K562 (cell line): Measurements from ENCODE around the gene PEDS1. TPM values are rescaled to one million over a fixed set of nuclear protein-coding genes. Genes with fewer than 3 reads are reported as not detected.

Experiments
- BRD4 ChIP-seq: fragments of 200-600 bp; sonication (generic); IDR thresholded peaks from 2 replicates; pipeline ENCODE4 v1.6.1; 2017; ENCODE audit warnings: inconsistent platforms
- CREBBP ChIP-seq: IDR thresholded peaks from one replicate; pipeline ENCODE4 v1.6.1; 2012; ENCODE audit warnings: low read depth, mild to moderate bottlenecking, control low read depth, inconsistent platforms, low read length
- DPF2 ChIP-seq: fragments of 450-650 bp; IDR thresholded peaks from 2 replicates; pipeline ENCODE4 v1.6.1; 2016
- ERF ChIP-seq: fragments of 450-650 bp; formaldehyde crosslinking; IDR thresholded peaks from 2 replicates; pipeline ENCODE4 v1.4.0; 2020; ENCODE audit warnings: mild to moderate bottlenecking, mixed read lengths
- FOXJ3 ChIP-seq: sonication (generic); formaldehyde crosslinking; IDR thresholded peaks from 2 replicates; pipeline ENCODE4 v1.4.0; 2020; ENCODE audit warnings: mild to moderate bottlenecking, missing genetic modification reagents
- FOXP1 ChIP-seq: sonication (generic); formaldehyde crosslinking; IDR thresholded peaks from 2 replicates; pipeline ENCODE4 v1.8.0; 2022; ENCODE audit warnings: mild to moderate bottlenecking, missing genetic modification reagents
- PHB ChIP-seq: fragments of 250-450 bp; sonication (Bioruptor Pico); IDR thresholded peaks from 2 replicates; pipeline ENCODE4 v1.5.0; 2021
- PHB2 ChIP-seq: fragments of 450-650 bp; IDR thresholded peaks from 2 replicates; pipeline ENCODE4 v1.6.1; 2017; ENCODE audit warnings: low read depth
- PHF21A ChIP-seq: fragments of 450-650 bp; IDR thresholded peaks from 2 replicates; pipeline ENCODE4 v1.6.1; 2017; ENCODE audit warnings: low read depth, borderline replicate concordance
- SREBF1 ChIP-seq: fragments of 150-350 bp; IDR thresholded peaks from 2 replicates; pipeline ENCODE4 v1.6.1; 2014; ENCODE audit warnings: antibody characterized with exemption, low read depth, low read length, borderline replicate concordance
- TEAD4 ChIP-seq, 2 experiments: sonication (generic) in 1 of 2; formaldehyde crosslinking in 1 of 2; IDR thresholded peaks; 2 replicates each; pipeline versions ENCODE4 v1.6.1 to v1.8.0; 2012 to 2022; ENCODE audit warnings: borderline replicate concordance in 1 of 2, inconsistent platforms in 1 of 2, low read length in 1 of 2, mild to moderate bottlenecking in 1 of 2, missing genetic modification reagents in 1 of 2
- ZKSCAN8 ChIP-seq: fragments of 200-800 bp; sonication (Bioruptor generic); IDR thresholded peaks from 2 replicates; pipeline ENCODE4 v1.6.1; 2016; ENCODE audit warnings: missing genetic modification characterization, missing compliant biosample characterization
- ZNF23 ChIP-seq: fragments of 250-450 bp; sonication (Bioruptor Pico); IDR thresholded peaks from 2 replicates; pipeline ENCODE4 v1.4.0; 2020; ENCODE audit warnings: mild to moderate bottlenecking
- ZNF239 ChIP-seq: fragments of 250-450 bp; sonication (Bioruptor Pico); IDR thresholded peaks from 2 replicates; pipeline ENCODE4 v1.4.0; 2020; ENCODE audit warnings: mild to moderate bottlenecking
- ZNF274 ChIP-seq: IDR thresholded peaks from 2 replicates; pipeline ENCODE4 v1.6.1; 2011; ENCODE audit warnings: low read depth, mild to moderate bottlenecking, low read length, moderate library complexity, borderline replicate concordance
- ZNF586 ChIP-seq: fragments of 450-650 bp; formaldehyde crosslinking; conservative IDR thresholded peaks from 2 replicates; pipeline ENCODE4 v1.4.0; 2020; ENCODE audit warnings: mild to moderate bottlenecking, moderate library complexity
- ZNF668 ChIP-seq: fragments of 250-450 bp; sonication (Bioruptor Pico); IDR thresholded peaks from 2 replicates; pipeline ENCODE4 v1.8.0; 2022; ENCODE audit warnings: mild to moderate bottlenecking, inconsistent platforms
- ZNF76 ChIP-seq: fragments of 250-450 bp; sonication (Bioruptor Pico); IDR thresholded peaks from 2 replicates; pipeline ENCODE4 v1.4.0; 2020; ENCODE audit warnings: mild to moderate bottlenecking, moderate library complexity, borderline replicate concordance
- ZNF77 ChIP-seq: fragments of 250-450 bp; sonication (Bioruptor Pico); IDR thresholded peaks from 2 replicates; pipeline ENCODE4 v1.5.0; 2020
- polyA plus RNA-seq, 8 experiments: library from polyadenylated mRNA; depleted of rRNA in 4 of 8; stranded (reverse) in 5 of 8; unstranded in 3 of 8; fragments of >200 nt; fragmentation: Nextera tagmentation in 2 of 8; fragmentation: Illumina TruSeq in 1 of 8; extraction: Ambion mirVana in 2 of 8; extraction: Trizol in 1 of 8; gene quantifications; 2 replicates each; pipeline versions ENCODE4 v1.2.1 to v1.2.3, GENCODE V29; 2011 to 2014; ENCODE audit warnings: inconsistent platforms in 1 of 8, missing spikeins in 1 of 8
- total RNA-seq, 7 experiments: library from RNA; depleted of rRNA in 6 of 7; stranded (reverse); fragments of >200 nt in 6 of 7; fragmentation: Illumina TruSeq in 2 of 7; extraction: Trizol in 2 of 7; gene quantifications; 2 replicates each; pipeline versions ENCODE4 v1.2.1 to v1.2.3, GENCODE V29; 2011 to 2021; ENCODE audit warnings: low replicate concordance in 1 of 7
- TF ChIP-seq, protein P1 (sequence below), 3 experiments: IDR thresholded peaks in 2 of 3; conservative IDR thresholded peaks in 1 of 3; 2 replicates each; pipeline ENCODE4 v1.5.1; 2011 to 2012; ENCODE audit warnings: low read length in 3 of 3, mild to moderate bottlenecking in 3 of 3, control low read depth in 2 of 3, improper control_type of control experiment in 1 of 3, inconsistent platforms in 1 of 3, low read depth in 1 of 3, mixed read lengths in 1 of 3, moderate library complexity in 1 of 3; ENCODE audit not compliant: insufficient read depth in 2 of 3
- TF ChIP-seq, protein P2 (sequence below): sonication (generic); formaldehyde crosslinking; IDR thresholded peaks from 2 replicates; pipeline ENCODE4 v1.8.0; 2023; ENCODE audit warnings: mild to moderate bottlenecking, missing genetic modification reagents
- TF ChIP-seq, protein P3 (sequence below): sonication (generic); formaldehyde crosslinking; IDR thresholded peaks from 2 replicates; pipeline ENCODE4 v1.8.0; 2022; ENCODE audit warnings: mild to moderate bottlenecking, missing genetic modification reagents

PEDS1 gene
- total and polyA plus RNA-seq, 9 of the 15 experiments (the other 6 are each of a cell fraction or from before 2014, with no cell fraction given), result 2.9 to 38.5 (median 24.2) TPM

DNA sequence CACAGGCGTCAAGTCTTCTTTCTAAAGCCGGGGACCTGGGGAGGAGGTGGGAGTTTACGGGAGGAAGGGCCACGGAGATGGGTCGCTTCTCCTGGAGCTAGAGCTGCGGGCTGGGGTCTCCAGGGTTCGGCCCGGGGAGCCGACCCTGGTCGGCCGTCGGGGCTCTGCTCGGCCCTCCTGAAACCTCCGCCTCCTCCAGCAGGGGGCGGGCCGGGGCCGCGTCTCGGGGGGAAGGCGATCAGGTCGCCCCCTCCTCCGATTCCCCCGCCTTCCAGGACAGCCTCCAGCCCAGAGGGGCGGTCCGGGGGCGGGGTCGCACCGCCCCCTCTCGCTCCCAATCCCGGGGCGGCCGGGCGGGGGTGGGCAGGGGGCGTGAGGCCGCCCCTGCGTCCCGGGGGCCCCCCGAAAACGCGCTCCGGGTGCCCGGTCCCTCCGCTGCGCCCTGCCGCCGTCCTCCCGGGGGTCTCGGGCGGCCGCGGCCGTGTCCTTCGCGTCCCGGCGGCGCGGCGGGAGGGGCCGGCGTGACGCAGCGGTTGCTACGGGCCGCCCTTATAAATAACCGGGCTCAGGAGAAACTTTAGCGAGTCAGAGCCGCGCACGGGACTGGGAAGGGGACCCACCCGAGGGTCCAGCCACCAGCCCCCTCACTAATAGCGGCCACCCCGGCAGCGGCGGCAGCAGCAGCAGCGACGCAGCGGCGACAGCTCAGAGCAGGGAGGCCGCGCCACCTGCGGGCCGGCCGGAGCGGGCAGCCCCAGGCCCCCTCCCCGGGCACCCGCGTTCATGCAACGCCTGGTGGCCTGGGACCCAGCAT, 36.9 kb upstream of the PEDS1 start, which contains the start of gene CEBPB (continued):
- TF ChIP-seq ZNF668 (CRISPR knock-in tag) (no peak), CREBBP (no peak), FOXP1 (peak; percentile 61; the same call in 1 of the 2 replicates), DPF2 (no peak), FOXJ3 (CRISPR knock-in tag) (no peak), PHB2 (no peak), ZNF239 (no peak), SREBF1 (no peak), ZNF586 (CRISPR knock-in tag) (no peak), ZNF77 (CRISPR knock-in tag) (no peak), ZKSCAN8 (no peak), TEAD4 (IDR thresholded peaks at IDR 0.05; ENCODE audit: low read length) (no peak), TEAD4 (CRISPR knock-in tag; IDR thresholded peaks at IDR 0.05; ENCODE audit: borderline replicate concordance) (no peak), ZNF23 (CRISPR knock-in tag) (no peak), ZNF76 (no peak), PHB (CRISPR knock-in tag) (no peak; the same call in 1 of the 2 replicates), ZNF274 (no peak), PHF21A (no peak), BRD4 (0 out of 2 replicates have a peak, but pooled peaks have one; percentile 21), ERF (peak; percentile 91; the same call in 1 of the 2 replicates)
- TF ChIP-seq, protein P1, sequence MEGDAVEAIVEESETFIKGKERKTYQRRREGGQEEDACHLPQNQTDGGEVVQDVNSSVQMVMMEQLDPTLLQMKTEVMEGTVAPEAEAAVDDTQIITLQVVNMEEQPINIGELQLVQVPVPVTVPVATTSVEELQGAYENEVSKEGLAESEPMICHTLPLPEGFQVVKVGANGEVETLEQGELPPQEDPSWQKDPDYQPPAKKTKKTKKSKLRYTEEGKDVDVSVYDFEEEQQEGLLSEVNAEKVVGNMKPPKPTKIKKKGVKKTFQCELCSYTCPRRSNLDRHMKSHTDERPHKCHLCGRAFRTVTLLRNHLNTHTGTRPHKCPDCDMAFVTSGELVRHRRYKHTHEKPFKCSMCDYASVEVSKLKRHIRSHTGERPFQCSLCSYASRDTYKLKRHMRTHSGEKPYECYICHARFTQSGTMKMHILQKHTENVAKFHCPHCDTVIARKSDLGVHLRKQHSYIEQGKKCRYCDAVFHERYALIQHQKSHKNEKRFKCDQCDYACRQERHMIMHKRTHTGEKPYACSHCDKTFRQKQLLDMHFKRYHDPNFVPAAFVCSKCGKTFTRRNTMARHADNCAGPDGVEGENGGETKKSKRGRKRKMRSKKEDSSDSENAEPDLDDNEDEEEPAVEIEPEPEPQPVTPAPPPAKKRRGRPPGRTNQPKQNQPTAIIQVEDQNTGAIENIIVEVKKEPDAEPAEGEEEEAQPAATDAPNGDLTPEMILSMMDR (IDR thresholded peaks at IDR 0.05 in 2 of 3, conservative IDR thresholded peaks at IDR 0.05 in 1 of 3; ENCODE audit: insufficient read depth in 2 of 3, low read depth in 1 of 3, low read length in 3 of 3), result peak; percentile 53 to 77 (median 76)
- TF ChIP-seq, protein P2, sequence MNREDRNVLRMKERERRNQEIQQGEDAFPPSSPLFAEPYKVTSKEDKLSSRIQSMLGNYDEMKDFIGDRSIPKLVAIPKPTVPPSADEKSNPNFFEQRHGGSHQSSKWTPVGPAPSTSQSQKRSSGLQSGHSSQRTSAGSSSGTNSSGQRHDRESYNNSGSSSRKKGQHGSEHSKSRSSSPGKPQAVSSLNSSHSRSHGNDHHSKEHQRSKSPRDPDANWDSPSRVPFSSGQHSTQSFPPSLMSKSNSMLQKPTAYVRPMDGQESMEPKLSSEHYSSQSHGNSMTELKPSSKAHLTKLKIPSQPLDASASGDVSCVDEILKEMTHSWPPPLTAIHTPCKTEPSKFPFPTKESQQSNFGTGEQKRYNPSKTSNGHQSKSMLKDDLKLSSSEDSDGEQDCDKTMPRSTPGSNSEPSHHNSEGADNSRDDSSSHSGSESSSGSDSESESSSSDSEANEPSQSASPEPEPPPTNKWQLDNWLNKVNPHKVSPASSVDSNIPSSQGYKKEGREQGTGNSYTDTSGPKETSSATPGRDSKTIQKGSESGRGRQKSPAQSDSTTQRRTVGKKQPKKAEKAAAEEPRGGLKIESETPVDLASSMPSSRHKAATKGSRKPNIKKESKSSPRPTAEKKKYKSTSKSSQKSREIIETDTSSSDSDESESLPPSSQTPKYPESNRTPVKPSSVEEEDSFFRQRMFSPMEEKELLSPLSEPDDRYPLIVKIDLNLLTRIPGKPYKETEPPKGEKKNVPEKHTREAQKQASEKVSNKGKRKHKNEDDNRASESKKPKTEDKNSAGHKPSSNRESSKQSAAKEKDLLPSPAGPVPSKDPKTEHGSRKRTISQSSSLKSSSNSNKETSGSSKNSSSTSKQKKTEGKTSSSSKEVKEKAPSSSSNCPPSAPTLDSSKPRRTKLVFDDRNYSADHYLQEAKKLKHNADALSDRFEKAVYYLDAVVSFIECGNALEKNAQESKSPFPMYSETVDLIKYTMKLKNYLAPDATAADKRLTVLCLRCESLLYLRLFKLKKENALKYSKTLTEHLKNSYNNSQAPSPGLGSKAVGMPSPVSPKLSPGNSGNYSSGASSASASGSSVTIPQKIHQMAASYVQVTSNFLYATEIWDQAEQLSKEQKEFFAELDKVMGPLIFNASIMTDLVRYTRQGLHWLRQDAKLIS (CRISPR knock-in tag), result peak; percentile 92; the same call in 1 of the 2 replicates
- TF ChIP-seq, protein P3, sequence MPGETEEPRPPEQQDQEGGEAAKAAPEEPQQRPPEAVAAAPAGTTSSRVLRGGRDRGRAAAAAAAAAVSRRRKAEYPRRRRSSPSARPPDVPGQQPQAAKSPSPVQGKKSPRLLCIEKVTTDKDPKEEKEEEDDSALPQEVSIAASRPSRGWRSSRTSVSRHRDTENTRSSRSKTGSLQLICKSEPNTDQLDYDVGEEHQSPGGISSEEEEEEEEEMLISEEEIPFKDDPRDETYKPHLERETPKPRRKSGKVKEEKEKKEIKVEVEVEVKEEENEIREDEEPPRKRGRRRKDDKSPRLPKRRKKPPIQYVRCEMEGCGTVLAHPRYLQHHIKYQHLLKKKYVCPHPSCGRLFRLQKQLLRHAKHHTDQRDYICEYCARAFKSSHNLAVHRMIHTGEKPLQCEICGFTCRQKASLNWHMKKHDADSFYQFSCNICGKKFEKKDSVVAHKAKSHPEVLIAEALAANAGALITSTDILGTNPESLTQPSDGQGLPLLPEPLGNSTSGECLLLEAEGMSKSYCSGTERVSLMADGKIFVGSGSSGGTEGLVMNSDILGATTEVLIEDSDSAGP (CRISPR knock-in tag), result no peak
